Measurements from ENCODE around the gene PHF5A. TPM values are rescaled to one million over a fixed set of nuclear protein-coding genes. Genes with fewer than 3 reads are reported as not detected.

Gene PHF5A
- total and polyA plus RNA-seq, 9 donors, result 38.6 to 56.2 (median 43.0) TPM

- WGBS (ENCODE audit: insufficient coverage), result 90% methylated on average over 2 of the region's 3 CpGs
- H3K27me3 ChIP-seq (ENCODE audit: control insufficient read depth, insufficient read depth, low read length), result no peaks in the 10 kb centered on the region
- H3K4me1 ChIP-seq (ENCODE audit: control insufficient read depth, insufficient read depth, low read length), result peaks cover 5% of the 10 kb centered on the region
- no peaks in the 10 kb centered on the region for H3K36me3 ChIP-seq (ENCODE audit: control insufficient read depth, insufficient read depth, low read length)
- H3K9me3 ChIP-seq (replicated peaks; ENCODE audit: control insufficient read depth, low read depth, low read length), result no peaks in the 10 kb centered on the region
- no peak overlapping the region for H3K27ac ChIP-seq (ENCODE audit: low read length)
- DNase-seq, result no peak
- no peak overlapping the region for H3K4me3 ChIP-seq (ENCODE audit: low read length)
Observed at GRCh38 chr22:41488596-41489385, 20.3 kb upstream of the PHF5A start.

GRCh38 chr22:41488076-41488475 is 19.6 kb upstream of the PHF5A start:
- Histone ChIP-seq H3K27ac (ENCODE audit: low read length) (no peak overlapping the region), H3K4me3 (ENCODE audit: low read length) (no peak overlapping the region), H3K9me3 (replicated peaks; ENCODE audit: control insufficient read depth, low read depth, low read length) (no peaks in the 10 kb centered on the region), H3K4me1 (ENCODE audit: control insufficient read depth, insufficient read depth, low read length) (peaks cover 5% of the 10 kb centered on the region), H3K36me3 (ENCODE audit: control insufficient read depth, insufficient read depth, low read length) (no peaks in the 10 kb centered on the region), H3K27me3 (ENCODE audit: control insufficient read depth, insufficient read depth, low read length) (no peaks in the 10 kb centered on the region)
- 78% methylated on average over 4 of the region's 4 CpGs for whole genome bisulfite sequencing (ENCODE audit: insufficient coverage)
- no peak for DNase-seq

GRCh38 chr22:41487037-41487935 is 18.8 kb upstream of the PHF5A start:
- H3K9me3 ChIP-seq (replicated peaks; ENCODE audit: control insufficient read depth, low read depth, low read length), result no peaks in the 10 kb centered on the region
- H3K36me3 ChIP-seq (ENCODE audit: control insufficient read depth, insufficient read depth, low read length), result no peaks in the 10 kb centered on the region
- no peaks in the 10 kb centered on the region for H3K27me3 ChIP-seq (ENCODE audit: control insufficient read depth, insufficient read depth, low read length)
- H3K27ac ChIP-seq (ENCODE audit: low read length), result no peak overlapping the region
- H3K4me1 ChIP-seq (ENCODE audit: control insufficient read depth, insufficient read depth, low read length), result peaks cover 11% of the 10 kb centered on the region
- H3K4me3 ChIP-seq (ENCODE audit: low read length), result no peak overlapping the region
- WGBS (ENCODE audit: insufficient coverage), result 63% methylated on average over 5 of the region's 8 CpGs
- DNase-seq, result no peak

GRCh38 chr22:41485033-41485432 is 16.5 kb upstream of the PHF5A start:
- Histone ChIP-seq H3K9me3 (replicated peaks; ENCODE audit: control insufficient read depth, low read depth, low read length) (no peaks in the 10 kb centered on the region), H3K27me3 (ENCODE audit: control insufficient read depth, insufficient read depth, low read length) (no peaks in the 10 kb centered on the region), H3K4me1 (ENCODE audit: control insufficient read depth, insufficient read depth, low read length) (peaks cover 27% of the 10 kb centered on the region), H3K27ac (ENCODE audit: low read length) (no peak overlapping the region), H3K36me3 (ENCODE audit: control insufficient read depth, insufficient read depth, low read length) (peaks cover 3% of the 10 kb centered on the region), H3K4me3 (ENCODE audit: low read length) (no peak overlapping the region)
- no peak for DNase-seq
- WGBS (ENCODE audit: insufficient coverage), result 96% methylated on average over 6 of the region's 7 CpGs

GRCh38 chr22:41482319-41482935 is 13.9 kb upstream of the PHF5A start:
- Histone ChIP-seq H3K27ac (ENCODE audit: low read length) (peak overlapping the region; percentile 69), H3K4me3 (ENCODE audit: low read length) (no peak overlapping the region), H3K4me1 (ENCODE audit: control insufficient read depth, insufficient read depth, low read length) (peaks cover 36% of the 10 kb centered on the region), H3K27me3 (ENCODE audit: control insufficient read depth, insufficient read depth, low read length) (no peaks in the 10 kb centered on the region), H3K36me3 (ENCODE audit: control insufficient read depth, insufficient read depth, low read length) (peaks cover 11% of the 10 kb centered on the region), H3K9me3 (replicated peaks; ENCODE audit: control insufficient read depth, low read depth, low read length) (no peaks in the 10 kb centered on the region)
- DNase-seq, result no peak
- 13% methylated on average over 1 of the region's 2 CpGs for WGBS (ENCODE audit: insufficient coverage)

- WGBS (ENCODE audit: insufficient coverage), result 29% methylated on average over 1 of the region's 5 CpGs
- Histone ChIP-seq H3K36me3 (ENCODE audit: control insufficient read depth, insufficient read depth, low read length) (peaks cover 11% of the 10 kb centered on the region), H3K9me3 (replicated peaks; ENCODE audit: control insufficient read depth, low read depth, low read length) (no peaks in the 10 kb centered on the region), H3K4me3 (ENCODE audit: low read length) (no peak overlapping the region), H3K4me1 (ENCODE audit: control insufficient read depth, insufficient read depth, low read length) (peaks cover 36% of the 10 kb centered on the region), H3K27ac (ENCODE audit: low read length) (no peak overlapping the region), H3K27me3 (ENCODE audit: control insufficient read depth, insufficient read depth, low read length) (no peaks in the 10 kb centered on the region)
- DNase-seq, result no peak
Observed at GRCh38 chr22:41481925-41482318, 13.4 kb upstream of the PHF5A start.

GRCh38 chr22:41481131-41481830 is 12.8 kb upstream of the PHF5A start:
- Histone ChIP-seq H3K4me3 (ENCODE audit: low read length) (no peak overlapping the region), H3K27ac (ENCODE audit: low read length) (peak overlapping the region; percentile 8), H3K4me1 (ENCODE audit: control insufficient read depth, insufficient read depth, low read length) (peaks cover 36% of the 10 kb centered on the region), H3K36me3 (ENCODE audit: control insufficient read depth, insufficient read depth, low read length) (peaks cover 11% of the 10 kb centered on the region), H3K9me3 (replicated peaks; ENCODE audit: control insufficient read depth, low read depth, low read length) (no peaks in the 10 kb centered on the region), H3K27me3 (ENCODE audit: control insufficient read depth, insufficient read depth, low read length) (no peaks in the 10 kb centered on the region)
- DNase-seq, result peak; percentile 33
- WGBS (ENCODE audit: insufficient coverage), result 81% methylated on average over 9 of the region's 15 CpGs

GRCh38 chr22:41480397-41480735 is 11.9 kb upstream of the PHF5A start:
- Histone ChIP-seq H3K4me3 (ENCODE audit: low read length) (no peak overlapping the region), H3K4me1 (ENCODE audit: control insufficient read depth, insufficient read depth, low read length) (peaks cover 36% of the 10 kb centered on the region), H3K27ac (ENCODE audit: low read length) (peak overlapping the region; percentile 75), H3K9me3 (replicated peaks; ENCODE audit: control insufficient read depth, low read depth, low read length) (no peaks in the 10 kb centered on the region), H3K36me3 (ENCODE audit: control insufficient read depth, insufficient read depth, low read length) (peaks cover 11% of the 10 kb centered on the region), H3K27me3 (ENCODE audit: control insufficient read depth, insufficient read depth, low read length) (no peaks in the 10 kb centered on the region)
- no CpG with 5 or more reads among the region's 7 CpGs for WGBS (ENCODE audit: insufficient coverage)
- peak; percentile 62 for DNase-seq

- Histone ChIP-seq H3K27ac (ENCODE audit: low read length) (peak overlapping the region; percentile 75), H3K9me3 (replicated peaks; ENCODE audit: control insufficient read depth, low read depth, low read length) (no peaks in the 10 kb centered on the region), H3K36me3 (ENCODE audit: control insufficient read depth, insufficient read depth, low read length) (peaks cover 11% of the 10 kb centered on the region), H3K4me3 (ENCODE audit: low read length) (no peak overlapping the region), H3K27me3 (ENCODE audit: control insufficient read depth, insufficient read depth, low read length) (no peaks in the 10 kb centered on the region), H3K4me1 (ENCODE audit: control insufficient read depth, insufficient read depth, low read length) (peaks cover 36% of the 10 kb centered on the region)
- peak; percentile 32 for DNase-seq
- WGBS (ENCODE audit: insufficient coverage), result 69% methylated on average over 4 of the region's 6 CpGs
Observed at GRCh38 chr22:41479671-41480396, 11.3 kb upstream of the PHF5A start.

Data from muscle of leg (tissue), 11 donors.